Transverse colon (tissue), 4 donors: ENCODE measurements around the gene PDXK.

Experiments
- CTCF ChIP-seq, 5 experiments: fragments of 200-600 bp in 3 of 5; fragments of 450-650 bp in 2 of 5; sonication (generic) in 3 of 5; IDR thresholded peaks; 1 replicate in 2 of 5; 2 replicates in 3 of 5; pipeline ENCODE4 v1.5.1; 2016 to 2017; ENCODE audit warnings: antibody characterized with exemption in 5 of 5, inconsistent platforms in 3 of 5, mild to moderate bottlenecking in 2 of 5, moderate library complexity in 1 of 5
- EP300 ChIP-seq: sonication (generic); formaldehyde crosslinking; IDR thresholded peaks from one replicate; pipeline ENCODE4 v1.6.1; 2017; ENCODE audit warnings: antibody characterized with exemption, low read depth
- POLR2A ChIP-seq: fragments of 450-650 bp; IDR thresholded peaks from one replicate; pipeline ENCODE4 v1.6.1; 2016; ENCODE audit warnings: antibody characterized with exemption, mild to moderate bottlenecking, moderate library complexity
- POLR2AphosphoS5 ChIP-seq, 3 donors: sonication (generic); formaldehyde crosslinking; IDR thresholded peaks; one replicate each; pipeline ENCODE4 v1.6.1; 2016; ENCODE audit warnings: antibody characterized with exemption in 3 of 3

GRCh38 chr21:43809346-43809799 is 90.4 kb downstream of the PDXK start:
- TF ChIP-seq POLR2A (no peak), CTCF (IDR thresholded peaks at IDR 0.05) (no peak), EP300 (no peak), POLR2AphosphoS5 (IDR thresholded peaks at IDR 0.05) (no peak)
